Peyer's patch (tissue), 4 donors: ENCODE measurements around the gene GREB1L.

ENCODE experiments used
- CTCF ChIP-seq, 6 experiments: fragments of 450-650 bp in 4 of 6; fragments of 200-600 bp in 2 of 6; sonication (generic) in 1 of 6; IDR thresholded peaks; one replicate each; pipeline ENCODE4 v1.5.1; 2017 to 2019; ENCODE audit warnings: antibody characterized with exemption in 6 of 6, mild to moderate bottlenecking in 3 of 6, moderate library complexity in 1 of 6
- POLR2A ChIP-seq, 2 donors: fragments of 450-650 bp; IDR thresholded peaks; one replicate each; pipeline ENCODE4 v1.5.1; 2017; ENCODE audit warnings: antibody characterized with exemption in 2 of 2, mild to moderate bottlenecking in 2 of 2, moderate library complexity in 2 of 2

GRCh38 chr18:21526463-21526862, 284.4 kb downstream of the GREB1L start:
- no peak for TF ChIP-seq POLR2A (IDR thresholded peaks at IDR 0.05)
- no peak for TF ChIP-seq CTCF (IDR thresholded peaks at IDR 0.05)
